DMS153 (cell line): ENCODE measurements around the gene CTNNB1.
"Not testable (repeated sequence)": the region's sequence is repeated elsewhere in the genome, so short reads cannot be mapped to it uniquely, and the experiment has no call there.

Experiments
- DNase-seq: peaks from one replicate; lab custom pipeline; 2025; lab: John Stamatoyannopoulos, UW

The CTNNB1 gene

DNA sequence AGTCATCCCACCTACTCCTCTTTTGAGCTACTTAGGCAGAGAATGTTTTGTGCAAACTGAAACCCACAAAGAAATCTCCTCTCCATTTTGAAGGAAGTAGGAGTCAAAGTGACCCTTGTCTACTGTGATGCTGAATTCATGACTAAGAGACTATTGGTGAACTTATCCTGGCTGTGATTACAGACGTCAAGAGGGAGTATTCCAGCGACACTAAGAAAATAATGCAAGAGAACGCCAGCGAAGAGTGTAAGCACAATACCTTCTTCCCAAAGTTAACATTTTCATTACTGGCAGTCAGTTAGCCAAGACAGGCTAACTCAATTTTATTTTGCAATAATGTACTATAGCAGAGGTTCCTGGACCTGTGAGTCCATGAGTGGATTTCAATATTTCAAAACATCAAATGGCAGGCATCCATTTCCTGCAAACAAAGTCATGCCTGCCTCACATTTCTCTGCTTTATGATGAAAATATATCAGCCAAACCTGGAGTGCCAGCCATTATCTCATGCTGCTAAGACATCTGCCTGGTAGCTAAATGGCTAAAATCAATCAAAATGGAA is 59.0 kb downstream of the CTNNB1 start:
- DNase-seq = no peak

DNA sequence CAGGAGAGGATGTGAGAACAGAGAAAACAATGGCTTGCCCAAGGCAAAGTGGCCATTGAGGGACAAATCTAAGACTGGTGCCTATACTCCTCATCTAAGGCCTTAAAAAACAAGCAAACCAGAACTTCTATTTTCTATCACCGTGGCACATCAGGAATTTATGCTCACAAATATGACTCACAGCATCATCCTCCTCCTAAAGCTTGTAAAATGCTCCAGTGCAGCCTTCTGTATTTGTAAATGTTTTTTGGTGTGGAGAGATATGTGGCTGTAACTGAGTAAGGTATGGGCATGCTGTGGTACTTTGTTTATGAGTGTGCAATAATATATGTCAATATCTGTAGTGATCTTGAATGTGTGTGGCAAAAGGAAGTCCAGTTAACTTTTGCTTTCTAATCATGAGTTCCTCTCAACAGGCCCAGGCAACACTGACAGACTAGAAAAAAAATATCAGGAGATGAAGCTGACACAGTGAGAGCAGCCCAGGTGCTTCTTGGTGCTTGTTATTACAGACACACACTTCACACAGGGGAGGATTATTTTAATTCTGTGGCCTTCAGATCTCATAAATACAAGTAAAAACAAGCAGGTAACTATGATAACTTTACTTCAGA is 60.3 kb downstream of the CTNNB1 start:
- no peak for DNase-seq

- no peak for DNase-seq
Observed at GRCh38 chr3:41260063-41260450, 60.8 kb downstream of the CTNNB1 start.

DNA sequence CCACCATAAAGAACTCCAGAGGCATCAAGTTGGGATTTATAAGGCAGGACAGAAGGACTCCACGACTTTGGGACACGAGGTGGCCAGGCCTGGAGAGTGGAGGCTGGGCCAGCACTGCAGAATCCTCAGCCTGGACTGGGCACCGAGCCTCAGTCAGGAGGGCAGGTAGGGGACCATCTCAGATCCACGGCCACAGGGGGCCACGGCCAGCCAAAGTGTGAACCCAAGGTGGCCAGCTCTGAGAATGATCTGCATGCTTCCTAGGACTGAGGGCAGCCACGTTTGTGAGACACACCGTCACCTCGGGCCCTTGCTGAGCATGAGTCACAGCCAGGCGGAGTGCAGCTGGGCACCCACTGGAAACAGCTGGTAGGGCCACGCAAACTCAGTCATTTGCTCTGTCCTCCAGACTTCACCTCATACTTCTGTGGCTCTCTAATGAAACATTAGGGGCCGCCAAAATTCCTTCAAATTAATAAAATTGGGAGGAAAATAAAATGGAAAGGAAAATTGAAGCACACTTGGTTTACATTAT is 65.8 kb downstream of the CTNNB1 start:
- no peak for DNase-seq

DNA sequence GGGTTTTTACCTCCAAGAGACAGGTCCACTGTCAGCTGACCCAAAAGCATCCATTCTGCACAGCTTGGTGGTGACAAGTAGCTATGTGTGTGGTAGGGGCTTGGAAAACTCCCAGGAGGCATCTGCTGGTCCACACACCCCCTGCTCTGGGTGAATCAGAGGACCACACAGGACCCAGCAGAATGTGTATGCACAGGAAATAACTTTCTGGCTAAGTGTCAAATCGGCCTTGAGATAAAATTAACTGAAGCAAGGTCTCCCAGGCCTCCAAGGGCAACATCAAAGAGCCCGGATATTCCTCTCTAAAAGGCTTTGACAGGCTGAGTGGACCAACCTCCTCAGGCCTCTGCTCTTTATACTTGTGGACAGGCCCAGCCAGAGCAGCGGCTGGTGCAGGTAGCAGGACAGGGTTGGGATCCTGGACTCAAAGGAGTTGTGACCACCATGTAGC is 66.5 kb downstream of the CTNNB1 start:
- DNase-seq = no peak

DNA sequence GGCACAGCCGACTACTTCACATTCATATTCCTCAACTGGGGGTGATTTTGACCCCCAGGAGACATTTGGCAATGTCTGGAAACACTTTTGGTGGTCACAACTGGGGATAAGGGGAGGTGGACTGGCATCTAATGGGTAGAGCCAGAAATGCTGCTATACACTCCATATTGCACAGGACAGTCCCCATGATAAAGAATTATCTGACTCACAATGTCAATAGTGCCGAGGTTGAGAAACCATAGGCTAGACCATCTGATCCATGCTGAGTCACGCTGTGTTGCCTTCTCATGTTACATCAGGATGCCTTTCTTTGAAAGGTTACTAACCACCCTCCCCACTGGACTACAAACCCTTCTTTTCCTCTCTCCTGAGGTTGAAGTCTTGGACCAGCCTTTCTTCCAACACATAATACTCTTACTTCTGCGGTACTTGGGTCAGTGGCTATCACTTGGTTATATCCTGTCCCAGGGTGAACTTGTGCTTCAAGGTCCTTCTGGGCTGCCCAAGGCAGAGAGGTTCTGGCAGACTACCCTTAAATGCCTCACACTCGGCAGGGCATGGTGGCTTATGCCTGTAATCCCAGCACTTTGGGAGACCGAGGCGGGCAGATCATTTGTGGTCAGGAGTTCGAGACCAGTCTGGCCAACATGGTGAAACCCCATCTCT is 68.8 kb downstream of the CTNNB1 start:
- peak; percentile 1 for DNase-seq

DNA sequence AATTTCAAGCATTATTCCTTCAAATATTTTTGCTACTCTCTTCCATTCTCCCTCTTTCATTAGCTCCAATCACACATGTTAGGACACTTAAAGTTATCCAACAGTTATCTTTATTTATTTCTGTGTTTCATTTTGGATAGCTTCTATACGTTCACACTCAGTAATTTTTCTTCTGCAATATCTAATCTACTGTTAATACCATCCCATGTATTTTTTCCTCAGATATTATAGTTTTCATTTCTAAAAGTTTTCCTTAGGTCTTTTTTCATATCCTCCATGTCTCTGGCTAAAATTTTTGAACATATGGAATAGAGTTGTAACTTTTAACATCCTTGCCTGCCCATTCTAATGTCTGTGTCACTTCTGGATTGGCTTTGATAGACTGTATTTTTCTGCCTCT is 73.4 kb downstream of the CTNNB1 start:
- DNase-seq = no peak

- DNase-seq = no peak
Observed at GRCh38 chr3:41274944-41275668, 75.8 kb downstream of the CTNNB1 start.

DNA sequence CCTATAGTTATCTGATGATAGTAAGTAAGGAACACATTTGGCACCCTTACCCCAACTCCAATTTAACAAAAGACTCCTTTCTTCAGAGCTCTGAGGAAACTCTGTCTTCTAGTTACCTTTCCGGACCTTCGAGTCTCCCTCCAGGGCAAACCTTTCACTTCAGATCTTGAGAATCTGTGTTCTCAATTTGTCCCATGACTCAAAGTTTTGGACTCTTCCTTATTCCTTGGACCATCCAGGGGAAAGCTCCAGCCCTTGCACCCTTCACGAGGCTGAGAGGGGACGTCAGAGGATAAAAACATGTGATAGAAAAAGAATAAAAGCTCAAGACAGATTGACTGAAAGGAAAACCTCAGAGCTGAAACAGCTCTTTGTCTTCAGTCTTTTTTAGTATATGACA is 76.9 kb downstream of the CTNNB1 start:
- no peak for DNase-seq

DNA sequence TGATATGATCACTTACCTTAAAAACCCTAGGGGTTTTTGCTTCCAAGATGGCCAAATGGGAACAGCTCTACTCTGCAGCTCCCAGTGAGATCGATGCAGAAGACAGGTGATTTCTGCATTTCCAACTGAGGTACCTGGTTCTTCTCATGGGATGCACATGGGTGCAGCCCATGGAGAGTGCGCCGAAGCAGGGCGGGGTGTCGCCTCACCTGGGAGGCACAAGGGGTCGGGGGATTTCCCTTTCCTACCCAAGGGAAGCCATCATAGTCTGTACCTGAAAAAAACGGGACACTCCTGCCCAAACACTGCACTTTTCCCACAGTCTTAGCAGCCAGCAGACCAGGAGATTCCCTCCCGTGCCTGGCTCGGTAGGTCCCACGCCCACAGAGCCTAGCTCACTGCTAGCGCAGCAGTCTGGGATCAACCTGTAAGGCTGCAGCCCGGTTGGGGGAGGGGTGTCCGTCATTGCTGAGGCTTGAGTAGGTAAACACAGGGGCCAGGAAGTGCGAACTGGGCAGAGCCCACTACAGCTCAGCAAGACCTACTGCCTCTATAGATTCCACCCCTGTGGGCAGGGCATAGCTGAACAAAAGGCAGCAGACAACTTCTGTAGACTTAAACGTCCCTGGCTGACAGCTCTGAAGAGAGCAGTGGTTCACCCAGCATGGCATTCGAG is 78.6 kb downstream of the CTNNB1 start:
- DNase-seq = peak; percentile 38

- not testable (repeated sequence) for DNase-seq
Observed at GRCh38 chr3:41284934-41285333, 85.6 kb downstream of the CTNNB1 start.

DNA sequence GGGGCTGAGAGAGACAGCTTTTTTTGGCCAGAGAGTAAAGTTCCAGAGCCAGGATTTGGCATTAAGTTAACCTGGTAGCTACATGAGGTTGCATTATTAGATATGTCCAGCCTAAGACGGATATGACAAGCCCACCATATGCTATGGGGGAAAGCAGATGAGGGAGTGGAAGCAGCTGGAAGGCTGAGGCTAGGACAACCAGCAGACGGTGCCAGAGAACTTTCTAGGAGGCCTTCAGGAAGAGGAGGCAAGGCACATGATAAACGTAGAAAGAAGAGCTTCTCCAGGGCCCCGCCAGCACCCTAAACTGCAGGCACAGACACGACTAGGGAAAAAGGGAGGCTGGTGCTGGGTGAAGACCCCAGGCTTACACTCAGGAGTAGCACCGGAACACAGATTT is 87.0 kb downstream of the CTNNB1 start:
- DNase-seq = no peak

DNA sequence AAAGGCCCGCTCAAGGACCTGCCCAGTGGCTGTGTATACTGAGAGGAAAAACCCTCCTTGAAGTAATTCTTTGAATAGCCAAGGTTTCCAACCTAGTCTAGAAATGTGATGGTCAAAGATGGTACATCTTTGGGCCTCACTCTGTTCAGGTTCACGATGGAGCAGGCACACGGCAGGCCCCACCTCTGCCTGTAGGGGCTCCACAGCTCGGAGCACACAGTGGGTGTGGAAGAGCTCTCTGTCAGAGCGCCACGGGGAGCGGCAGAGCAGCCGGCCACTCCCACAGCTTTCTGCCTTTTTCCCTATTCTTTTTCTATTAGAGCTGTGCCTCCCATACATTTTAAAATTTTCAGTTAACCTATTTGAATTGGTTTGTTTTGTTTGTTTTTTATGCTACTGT is 89.5 kb downstream of the CTNNB1 start:
- DNase-seq = no peak
